GM23248 (cell line): ENCODE data around the gene SH3RF3.

ENCODE experiments used
- EZH2 ChIP-seq: fragments of 200-600 bp; sonication (generic); IDR thresholded peaks from 2 replicates; pipeline ENCODE4 v1.6.1; 2018; ENCODE audit warnings: antibody characterized with exemption, mild to moderate bottlenecking; ENCODE audit not compliant: insufficient read depth, poor library complexity, severe bottlenecking
- EZH2phosphoT487 ChIP-seq: fragments of 200-600 bp; sonication (generic); IDR thresholded peaks from 2 replicates; pipeline ENCODE4 v1.6.1; 2018; ENCODE audit warnings: antibody characterized with exemption, moderate library complexity, mild to moderate bottlenecking, low read depth; ENCODE audit not compliant: insufficient read depth

DNA sequence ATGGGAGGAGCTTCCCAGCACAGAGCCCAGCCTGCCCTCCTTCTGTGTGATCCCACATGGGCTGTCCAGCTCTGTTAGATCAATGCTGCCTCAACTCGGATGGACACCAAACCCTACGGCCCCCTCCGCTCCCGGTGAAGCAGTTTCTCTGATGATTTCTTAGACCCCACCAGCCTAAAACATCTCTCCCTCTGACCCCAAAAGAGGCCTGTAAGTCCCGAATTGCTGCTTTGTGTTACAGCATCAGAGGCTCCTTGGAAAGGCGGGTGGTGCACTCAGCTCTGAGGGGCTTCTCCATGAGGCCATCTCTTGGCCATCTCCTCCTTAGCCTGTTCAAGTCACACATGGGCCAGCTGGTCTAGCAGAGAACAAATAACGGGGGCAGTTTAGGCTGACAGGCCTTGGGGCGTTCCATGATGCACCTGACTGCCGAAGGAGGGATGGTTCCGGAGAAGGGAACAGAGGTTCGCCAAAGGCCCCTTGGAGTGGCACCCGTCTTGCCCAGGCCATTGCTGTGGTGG lies 240.7 kb downstream of the SH3RF3 start:
- TF ChIP-seq EZH2 (no peak), EZH2phosphoT487 (no peak)
